Activated gamma-delta T cell treated with Interleukin-2 at 50 U/mL for 16 hours (primary cell): ENCODE measurements around the gene SIK1.
"Not testable (repeated sequence)": the region's sequence is repeated elsewhere in the genome, so short reads cannot be mapped to it uniquely, and the experiment has no call there.

ENCODE experiments used
- DNase-seq: peaks from one replicate; pipeline ENCODE4 v3.0.0-alpha.2; 2020

Gene SIK1

DNA sequence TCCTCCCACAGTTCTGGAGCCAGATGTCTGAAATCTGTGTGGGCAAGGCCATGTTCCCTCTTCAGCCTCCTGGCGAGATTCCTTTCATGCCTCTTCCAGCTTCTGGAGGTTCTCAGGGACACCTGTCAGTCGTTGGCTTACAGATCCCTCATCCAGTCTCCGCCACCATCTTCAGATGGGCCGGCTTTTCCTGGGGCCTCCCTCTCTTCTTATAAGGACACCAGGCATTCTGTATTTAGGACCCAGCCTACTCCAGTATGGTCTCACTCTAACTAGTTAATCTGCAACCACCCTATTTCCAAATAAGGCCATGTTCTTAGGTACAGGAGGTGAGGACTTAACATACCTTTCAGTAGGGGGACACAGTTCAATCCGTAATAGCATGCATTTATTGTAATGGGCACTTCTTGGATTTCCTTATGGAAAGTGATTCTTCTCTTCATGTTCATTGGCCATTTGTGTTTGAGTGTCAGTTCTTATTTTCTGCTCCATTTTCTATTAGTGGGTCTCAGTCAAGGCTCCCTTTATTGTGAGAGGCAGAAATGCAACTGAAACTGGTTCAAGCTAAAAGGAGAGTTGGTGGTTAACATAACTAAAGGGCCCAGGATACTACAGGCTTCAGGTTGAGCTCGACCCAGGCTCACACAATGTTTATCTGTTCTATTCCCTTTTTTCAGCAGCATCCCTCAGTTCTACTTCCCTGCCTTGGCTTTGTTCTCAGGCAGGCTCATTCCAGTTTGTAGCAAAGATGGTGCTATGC lies 12.6 kb upstream of the SIK1 start:
- DNase-seq, result not testable (repeated sequence)

DNA sequence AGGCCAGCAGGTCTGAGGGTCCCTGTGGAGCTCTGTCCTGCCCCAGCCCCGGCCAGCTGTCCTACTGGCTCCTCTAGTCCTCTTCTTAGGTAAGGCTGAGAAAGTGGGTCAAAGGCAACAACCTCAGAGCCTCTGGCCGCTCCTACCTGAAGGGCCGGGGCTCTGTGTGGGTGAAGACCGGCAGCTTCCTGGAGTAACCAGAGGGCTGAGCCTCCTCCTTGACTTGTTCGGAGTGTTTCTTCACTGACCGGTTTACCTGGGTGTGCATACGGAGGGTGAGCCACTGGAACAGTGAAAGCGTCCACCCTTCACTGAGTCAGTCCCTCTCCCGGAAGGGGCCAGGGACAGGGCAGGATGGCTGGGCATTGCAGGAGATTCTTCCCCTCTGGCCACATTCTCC lies 9.3 kb upstream of the SIK1 start:
- DNase-seq, result not testable (repeated sequence)

DNA sequence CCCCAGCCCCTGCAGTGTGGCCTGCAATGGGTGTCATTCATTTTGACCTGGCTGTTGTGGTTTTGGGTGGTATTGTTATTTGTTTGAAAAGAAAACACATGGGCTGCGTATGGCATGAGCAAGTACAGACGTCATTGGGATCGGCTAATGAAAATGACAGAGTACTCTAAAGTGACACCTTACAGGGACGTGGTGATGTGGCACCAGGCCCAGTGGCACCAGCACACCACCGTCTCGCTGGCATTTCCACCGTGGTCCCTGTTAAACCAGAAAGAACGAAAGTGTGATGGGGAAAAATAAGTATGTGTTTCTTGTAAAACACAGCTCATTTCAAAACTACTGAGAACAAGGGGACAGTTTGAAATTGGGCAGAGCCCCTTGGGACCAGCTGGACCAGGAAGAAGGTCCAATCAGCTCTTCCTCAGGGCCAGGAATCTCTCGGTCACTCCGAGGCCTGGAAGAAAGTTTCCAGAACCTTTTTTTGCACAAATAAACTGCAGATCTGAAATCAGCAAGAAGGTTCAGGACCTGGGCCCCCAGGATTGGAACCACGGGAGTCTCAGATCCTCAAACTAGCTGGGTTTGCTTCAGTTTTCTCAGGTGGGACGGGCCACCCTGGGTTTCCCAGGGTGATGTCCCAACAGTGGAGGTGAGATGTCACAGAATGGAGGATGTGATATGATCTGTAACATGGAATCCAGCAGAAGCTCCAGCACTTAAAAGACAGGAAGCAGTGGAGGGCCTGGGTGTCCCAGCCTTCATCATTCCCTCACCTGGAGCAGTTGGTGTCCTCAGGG lies 6.6 kb upstream of the SIK1 start:
- DNase-seq, result not testable (repeated sequence)

DNA sequence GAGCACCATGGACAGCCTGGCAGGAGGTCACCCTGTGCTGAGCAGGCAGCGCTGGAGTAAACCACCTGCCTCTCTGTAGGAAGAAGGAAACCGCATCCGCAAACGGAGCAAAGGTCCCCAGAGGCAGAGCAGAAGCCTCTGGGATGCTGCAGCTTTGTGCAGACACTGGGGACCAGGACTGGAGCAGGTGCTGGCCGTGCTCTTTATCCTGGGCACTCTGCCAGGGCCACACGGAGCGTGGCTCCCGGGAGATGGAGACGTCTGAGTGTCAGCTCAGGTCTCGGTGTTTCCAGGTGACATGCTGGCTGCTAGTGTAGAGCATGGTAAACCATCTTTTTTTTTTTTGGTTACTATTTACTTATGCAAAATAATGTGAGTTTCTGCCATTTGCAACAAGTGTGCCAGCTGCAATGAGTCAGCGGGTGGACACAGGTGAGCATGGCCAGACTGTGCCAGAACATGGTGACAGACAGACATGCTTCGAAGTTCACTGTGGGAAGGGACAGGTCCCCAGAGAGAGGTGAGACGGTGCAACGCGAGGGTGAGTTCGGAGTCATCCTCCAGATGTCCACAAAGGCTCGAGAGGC lies 4.0 kb upstream of the SIK1 start:
- not testable (repeated sequence) for DNase-seq

DNA sequence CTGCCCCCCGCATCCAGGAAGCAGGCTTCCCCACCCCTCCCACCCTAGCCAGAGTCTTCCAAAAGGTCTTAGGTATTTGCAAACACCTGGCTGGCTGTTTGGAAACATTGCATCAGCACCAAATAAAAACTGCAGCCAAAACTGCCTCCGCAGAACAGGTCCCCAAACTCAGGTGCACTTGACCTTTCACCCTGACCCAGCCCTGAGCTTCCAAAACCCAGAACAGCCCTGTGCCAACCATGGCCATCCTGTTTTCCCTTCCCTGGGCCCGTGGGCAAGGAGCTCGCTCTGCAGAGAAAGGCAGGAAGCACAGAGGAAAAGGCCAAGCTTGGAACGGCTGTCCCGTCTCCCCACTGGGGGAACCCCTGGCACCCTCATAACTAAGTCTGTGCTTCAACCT lies 2.0 kb upstream of the SIK1 start:
- not testable (repeated sequence) for DNase-seq

DNA sequence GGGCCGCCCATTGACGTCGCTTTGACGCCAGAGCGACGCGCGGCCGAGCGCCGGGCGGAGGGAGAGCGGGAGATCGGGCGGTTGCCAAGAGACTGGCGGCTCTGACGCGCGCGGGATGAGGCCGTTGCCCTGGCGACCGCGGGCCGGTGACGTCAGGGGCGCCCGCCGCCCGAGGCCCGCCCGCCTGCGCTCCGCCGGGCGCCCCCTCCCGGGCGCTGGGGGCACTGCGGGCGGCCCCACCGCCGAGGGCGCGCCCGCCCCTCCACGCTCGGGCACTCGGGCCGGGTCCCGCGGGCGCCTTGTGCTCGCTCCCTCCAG lies 270 bp upstream of the SIK1 start:
- DNase-seq, result not testable (repeated sequence)

DNA sequence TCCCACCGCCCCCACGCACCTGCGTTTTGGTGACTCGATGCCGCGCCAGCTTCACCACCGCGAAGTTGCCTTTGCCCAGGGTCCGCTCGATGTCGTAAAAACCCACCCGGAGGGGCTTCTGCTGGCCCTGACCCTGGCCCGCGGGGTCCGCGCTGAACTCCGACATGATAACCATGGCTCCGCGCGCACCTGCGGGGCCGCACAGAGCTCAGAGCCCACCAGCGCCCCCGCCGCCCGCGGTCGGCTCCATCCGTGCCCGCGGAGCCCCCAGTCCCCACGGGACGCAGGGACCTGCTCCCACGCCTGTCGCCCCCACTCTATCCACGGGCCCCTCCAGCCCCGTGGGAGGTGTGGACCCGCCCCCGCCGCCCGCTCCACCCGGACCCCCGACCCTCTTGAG lies 927 bp downstream of the SIK1 start:
- DNase-seq, result not testable (repeated sequence)

DNA sequence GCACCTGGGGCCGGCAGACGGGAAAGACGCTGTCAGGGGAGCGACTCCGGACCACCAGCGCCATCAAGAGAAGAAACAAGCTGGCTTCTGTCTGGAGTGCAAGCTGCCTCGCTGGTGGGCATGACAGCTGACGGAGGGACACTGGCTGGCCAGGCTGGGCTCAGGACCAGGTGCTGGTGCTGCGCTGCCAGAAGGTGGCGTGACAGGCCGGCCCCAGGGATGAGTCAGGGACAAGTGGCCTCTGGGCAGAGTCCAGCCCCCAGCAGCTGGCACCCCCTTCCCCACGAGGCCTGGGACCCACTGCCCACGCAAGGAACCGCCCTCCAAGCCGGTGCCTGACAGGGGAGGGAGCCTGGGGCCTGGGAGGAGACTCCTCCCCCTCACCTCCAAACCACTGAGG lies 7.5 kb downstream of the SIK1 start:
- DNase-seq, result not testable (repeated sequence)

DNA sequence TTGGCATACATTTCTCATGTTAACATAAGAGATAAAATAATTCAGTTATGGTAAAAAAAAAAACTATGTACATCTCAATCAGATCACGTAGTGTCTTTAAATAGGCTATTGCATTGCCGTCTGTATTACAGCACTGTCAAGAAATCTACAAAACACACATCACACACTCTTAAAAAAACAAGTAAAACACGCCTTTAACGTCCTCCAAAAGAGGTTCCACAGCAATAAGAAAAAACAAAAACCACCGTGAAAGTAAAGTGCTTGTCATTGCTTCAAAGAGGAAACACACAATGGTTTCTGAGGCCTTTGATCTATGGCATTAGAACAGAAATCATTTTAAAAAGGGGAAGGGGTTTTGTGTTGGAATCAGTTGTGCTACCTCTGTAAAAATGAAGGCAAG lies 12.4 kb downstream of the SIK1 start:
- not testable (repeated sequence) for DNase-seq

DNA sequence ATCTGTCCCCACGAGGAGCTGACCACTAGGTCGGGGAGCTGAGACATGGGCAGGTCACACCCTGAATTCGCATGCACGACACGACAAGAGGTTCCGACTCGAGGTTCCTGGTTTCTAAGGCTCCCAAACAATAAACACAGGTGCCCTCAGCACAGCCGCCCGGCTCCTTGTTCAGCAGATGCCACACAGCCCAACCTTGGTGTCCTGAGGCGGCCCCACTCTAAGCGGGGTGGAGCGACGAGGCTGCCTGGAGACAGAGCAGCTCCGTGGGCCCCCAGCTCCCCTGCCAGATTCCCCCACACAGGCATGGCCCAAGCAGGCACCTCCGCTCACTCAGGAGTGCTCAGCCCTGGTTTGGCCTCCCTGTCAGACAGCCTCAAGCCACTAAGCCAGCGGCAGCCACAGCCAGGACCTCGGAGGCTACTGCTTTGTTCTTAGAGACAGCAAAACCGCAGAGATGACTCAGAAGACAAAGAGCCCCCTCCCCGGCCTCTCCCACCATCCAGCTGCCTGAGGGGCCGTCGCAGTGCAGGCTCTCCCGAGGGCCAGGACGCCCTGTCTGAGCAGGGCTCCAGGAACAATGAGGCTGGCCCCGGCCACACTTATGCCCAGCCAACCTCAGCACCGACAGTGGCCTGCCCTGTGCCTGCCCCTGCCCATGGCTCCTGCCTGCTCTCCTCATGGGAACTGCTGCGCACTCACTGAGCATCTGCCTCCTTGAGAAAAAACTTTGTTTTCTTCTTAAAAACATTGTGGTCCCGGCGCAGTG lies 14.7 kb downstream of the SIK1 start:
- not testable (repeated sequence) for DNase-seq

DNA sequence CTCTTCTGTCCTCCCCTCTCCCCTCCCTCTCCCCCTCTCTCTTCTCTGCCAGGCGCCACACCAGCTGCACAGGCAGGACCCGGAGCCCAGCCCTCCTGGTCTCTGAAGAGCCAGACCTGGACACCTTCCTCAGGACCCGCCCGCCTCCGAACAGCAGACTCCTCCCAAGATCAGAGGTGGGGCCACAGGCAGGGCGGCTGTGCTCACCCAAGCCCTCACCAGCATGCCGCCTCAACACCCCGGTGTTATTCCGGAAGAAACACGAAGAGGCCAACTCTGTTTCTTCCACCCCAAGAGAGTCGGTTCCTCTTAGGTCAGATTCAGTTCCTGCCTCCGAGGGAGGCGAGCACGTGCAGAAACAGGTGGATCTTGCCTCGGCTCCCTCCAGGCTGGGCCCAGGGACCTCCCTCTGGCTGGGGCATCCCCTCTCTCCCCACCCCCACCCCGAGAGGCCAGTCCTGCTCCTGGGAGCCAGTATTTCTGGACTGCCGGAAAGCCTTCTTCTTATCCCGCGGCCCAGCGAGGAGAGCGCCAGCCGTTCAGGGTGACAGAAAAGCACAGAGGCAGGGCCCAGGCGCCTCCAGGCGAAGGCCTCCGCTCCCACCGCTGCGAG lies 16.4 kb downstream of the SIK1 start:
- not testable (repeated sequence) for DNase-seq

DNA sequence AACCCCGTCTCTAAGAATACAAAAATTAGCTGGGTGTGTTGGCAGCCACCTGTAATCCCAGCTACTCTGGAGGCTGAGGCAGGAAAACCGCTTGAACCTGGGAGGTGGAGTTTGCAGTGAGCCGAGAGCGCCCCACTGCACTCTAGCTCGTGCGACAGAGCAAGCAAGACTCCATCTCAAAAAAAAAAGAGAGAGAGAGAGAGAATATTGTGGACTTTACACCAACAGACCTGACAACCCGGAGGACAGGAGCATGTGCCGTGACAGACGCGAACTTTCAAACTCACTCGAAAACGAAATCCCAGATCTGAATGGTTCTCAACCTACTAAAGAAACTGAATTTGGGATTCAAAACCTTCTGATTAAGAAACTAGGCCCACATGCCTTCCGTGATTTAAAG lies 19.8 kb downstream of the SIK1 start:
- not testable (repeated sequence) for DNase-seq

DNA sequence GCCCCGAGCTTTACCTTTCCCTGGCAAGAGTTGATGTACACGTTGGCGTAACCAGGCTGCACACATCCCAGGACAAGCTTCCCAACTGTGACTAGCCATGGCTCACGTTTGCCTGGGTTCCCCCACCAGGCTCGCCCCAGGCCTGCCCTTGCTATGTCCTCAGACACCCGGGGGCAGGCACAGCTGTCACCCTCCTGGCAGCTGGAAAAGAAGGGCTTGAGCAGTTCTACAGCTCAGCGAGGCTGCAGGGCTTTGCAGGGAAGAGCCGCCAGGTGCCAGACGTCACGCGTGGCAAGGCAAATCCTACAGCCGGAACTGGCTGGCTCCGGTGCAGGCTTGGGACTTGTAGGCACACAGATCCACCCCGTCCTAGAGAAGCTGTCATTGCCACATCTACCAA lies 22.5 kb downstream of the SIK1 start:
- DNase-seq, result not testable (repeated sequence)

DNA sequence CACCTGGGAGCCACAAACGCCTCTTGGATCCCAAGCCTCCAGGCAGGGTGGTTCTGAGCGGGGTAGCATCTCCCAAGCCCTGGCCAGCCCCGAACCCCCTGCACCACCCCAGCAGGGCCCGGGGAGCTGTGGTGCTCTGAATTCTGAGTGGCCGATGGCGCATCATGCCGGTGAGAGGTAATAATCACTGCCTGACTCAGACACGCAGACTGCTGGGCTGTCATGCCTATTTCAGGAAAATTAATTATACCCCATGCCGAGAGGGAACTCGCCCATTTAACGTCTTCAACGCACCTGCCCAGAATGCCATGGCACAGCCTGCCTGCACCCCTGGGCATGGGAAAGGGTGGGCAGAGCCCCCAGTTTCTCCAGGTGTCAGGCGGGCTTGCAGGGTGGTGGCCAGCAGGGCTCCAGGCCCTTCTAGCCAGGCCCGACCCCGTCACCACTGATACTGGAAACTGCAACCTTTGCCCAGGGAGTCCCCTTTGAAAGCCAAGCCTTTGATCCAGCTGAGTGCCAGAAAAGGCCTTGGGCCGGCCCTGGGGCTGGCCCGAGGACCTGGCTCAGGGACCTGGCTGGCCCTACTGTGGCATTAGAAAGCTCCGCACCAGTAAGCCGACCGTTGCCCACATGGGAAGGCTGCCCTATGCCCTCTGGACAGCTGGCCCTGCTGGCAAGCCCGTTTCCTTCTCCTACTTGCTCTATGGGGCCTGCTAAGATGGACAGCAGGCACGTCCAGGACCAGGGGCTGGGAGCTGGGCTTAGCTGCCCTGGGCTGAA lies 23.1 kb downstream of the SIK1 start:
- not testable (repeated sequence) for DNase-seq

DNA sequence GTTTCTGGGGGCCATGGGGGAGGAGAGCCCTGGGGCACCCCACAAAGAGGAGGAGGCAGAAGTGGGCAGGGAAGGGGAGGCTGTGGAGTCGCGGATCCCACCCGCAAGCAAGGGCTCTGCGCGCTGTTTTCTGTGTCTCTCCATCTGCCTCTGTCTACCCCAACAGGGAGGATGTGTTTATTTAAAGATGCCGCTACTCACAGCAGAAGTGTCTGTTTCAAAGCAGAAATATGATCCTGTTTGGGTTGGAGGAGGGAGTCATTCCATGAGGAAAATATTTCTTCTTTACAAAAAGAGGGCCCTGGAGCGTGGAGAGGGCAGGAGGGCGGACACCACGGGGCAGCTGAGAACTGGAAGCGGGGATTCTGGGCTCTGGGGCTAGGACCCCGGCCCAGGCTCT lies 25.8 kb downstream of the SIK1 start:
- DNase-seq, result not testable (repeated sequence)

DNA sequence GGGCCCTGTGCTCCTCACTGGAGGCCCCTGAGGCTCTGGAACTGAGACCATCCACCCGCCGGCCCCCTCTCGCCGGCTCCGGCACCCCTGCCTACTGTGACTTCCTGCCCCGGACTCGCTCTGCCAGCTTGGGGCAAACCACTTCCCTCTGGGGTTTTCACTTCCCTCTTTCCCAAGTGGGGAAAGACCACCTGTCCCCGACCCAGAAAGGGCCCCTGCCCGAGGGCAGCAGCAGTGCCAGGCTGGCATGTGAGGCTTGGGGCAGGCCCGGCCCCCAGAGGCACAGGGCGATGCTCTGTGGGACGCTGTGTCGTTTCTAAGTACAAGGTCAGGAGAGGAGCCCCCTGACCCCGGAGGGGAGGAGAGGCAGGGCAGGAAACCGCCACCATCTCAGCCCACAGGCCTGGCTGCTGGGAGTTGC lies 27.3 kb downstream of the SIK1 start:
- DNase-seq, result not testable (repeated sequence)

DNA sequence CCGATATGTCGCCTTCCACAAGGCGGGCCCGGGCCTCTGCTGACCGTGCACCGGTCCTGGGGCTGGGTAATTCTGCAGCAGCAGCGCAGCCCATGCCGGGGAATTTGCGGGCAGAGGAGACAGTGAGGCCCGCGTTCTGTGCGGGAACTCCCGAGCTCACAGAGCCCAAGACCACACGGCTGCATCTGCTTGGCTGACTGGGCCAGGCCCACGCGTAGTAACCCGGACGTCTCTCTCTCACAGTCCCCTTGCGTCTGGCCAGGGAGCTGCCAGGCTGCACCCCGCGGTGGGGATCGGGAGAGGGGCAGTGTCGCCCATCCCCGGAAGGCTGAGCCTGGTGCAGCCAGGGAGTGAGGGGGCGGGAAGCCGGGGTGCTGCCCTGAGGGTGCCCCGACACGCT lies 27.8 kb downstream of the SIK1 start:
- DNase-seq, result not testable (repeated sequence)

DNA sequence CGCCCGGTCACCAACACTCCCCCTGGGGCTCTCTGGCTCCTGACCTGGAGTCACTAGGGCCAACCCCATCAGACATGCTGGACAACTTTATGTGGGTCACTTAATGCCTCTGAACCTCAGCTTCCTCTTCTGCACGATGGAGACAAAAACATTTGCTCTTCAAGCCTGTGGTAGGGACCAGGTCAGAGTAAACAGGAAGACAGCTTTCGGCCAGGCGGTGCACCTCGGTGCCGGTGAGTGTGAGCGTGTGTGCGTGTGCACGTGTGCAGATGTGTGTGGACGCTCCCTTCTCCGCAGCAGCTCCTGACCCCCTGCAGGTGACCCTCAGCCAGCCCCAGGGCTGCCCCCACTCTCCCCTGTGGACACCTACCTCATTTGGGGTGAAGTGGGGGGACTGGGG lies 28.4 kb downstream of the SIK1 start:
- DNase-seq, result not testable (repeated sequence)

DNA sequence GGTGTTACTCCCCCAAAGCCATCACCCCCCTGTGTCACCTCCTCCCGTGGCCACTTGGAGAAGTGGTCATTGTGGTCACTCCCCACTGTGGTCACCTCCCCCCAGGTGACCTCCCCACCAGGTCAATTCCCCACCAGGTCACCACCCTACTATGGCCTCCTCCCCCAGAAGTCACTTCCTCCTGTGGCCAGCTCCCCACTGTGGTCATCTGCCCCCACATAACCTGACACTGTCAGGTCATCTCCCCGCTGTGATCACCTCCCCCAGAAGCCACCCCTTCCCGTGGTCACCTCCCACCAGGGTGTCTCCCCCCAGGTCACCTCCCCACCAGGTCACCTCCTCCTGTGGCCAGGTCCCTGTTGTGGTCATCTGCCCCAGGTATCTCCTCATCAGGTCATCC lies 28.9 kb downstream of the SIK1 start:
- DNase-seq, result not testable (repeated sequence)

DNA sequence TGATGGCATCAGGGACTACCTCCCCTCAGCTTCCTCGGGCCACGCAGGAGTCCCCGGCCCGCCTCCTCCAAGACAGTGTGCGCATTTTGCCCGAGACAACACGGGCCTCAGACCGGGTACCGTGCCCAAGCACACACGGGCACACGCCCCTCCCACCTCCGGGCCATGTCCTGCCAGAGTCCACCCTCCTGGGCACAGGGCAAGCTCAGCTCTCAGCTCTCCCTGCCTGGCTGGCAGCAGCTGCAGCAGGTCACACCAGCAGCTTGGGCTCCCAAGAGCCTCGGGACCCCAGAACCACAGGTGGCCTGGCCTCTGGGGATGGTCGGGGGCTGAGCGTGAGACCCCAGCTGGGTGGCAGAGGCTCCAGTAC lies 29.5 kb downstream of the SIK1 start:
- DNase-seq, result not testable (repeated sequence)

DNA sequence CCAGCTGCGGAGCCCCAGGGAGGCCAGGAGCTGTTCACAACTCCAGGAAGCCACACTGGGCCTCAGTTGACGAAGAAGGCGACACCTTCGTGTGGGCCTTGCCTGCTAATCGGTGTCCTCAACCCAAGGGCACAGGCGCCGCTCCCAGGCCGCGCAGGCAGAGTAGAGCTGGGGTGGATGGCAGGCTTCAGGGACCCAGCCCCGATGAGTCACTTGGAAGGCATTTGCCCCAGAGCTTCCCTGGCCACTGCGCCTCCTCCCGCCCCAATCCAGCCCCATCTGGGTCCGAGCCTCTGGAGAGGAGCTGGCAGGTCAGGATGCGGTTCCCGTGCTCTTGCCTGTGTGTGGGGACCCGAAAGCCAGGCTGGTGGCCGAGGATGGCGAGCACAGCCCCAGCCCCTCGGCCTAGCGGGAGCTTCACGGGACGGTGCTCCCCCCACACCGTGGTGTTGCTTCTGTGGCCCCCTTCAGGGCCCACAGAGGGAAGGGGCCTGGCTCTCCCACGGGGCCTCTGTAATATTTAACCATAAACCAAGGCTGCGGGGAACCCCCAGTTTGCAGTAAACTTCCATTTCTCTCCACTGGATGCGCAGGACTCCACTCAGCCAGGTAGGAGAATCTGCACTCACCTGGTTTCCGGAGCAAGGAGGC lies 30.0 kb downstream of the SIK1 start:
- not testable (repeated sequence) for DNase-seq
